Measurements from ENCODE around the gene ZBTB42.

Gene ZBTB42

DNA sequence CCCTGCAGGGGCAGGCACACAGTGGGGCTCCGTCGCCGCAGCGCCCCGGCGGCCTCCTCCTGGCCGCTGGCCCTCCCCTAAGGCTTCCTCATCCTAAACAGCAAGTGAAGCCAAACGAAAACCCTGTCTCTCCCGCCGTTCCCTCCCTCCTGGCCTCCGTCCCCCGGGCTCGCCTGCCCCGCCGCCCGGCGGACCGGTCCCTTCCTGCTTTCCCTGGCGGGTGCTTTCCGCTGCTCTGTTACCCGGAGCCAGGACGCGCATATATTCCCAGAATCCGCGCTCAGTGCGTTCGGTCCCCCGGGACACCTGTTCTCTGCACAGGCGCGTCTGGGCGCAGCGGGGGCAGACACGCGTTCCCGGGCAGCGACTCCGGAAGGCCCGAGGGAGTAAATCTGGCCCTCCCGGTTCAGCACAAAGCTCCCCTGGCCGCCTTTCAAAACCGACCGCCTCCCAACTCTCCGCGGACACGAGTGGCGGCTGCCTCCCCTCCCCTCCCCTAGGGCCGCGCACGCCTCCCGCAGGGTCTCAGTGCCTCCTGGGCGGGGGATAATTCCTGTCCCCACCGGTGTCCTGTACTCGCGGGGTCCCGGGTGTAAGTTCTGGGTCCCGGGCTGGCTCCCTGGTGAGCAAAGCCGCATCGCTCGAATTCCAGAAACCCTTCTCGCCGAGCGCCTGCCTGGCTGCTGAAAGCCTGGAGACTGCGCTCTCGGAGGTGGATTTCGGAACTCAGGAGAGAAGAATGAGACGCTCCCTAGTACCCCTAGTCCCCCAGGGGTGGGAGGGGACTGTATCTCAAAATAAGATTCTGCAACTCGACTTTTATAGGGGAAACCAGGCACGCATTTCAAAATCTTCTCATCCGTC lies 42.8 kb downstream of the ZBTB42 start:
- Histone ChIP-seq H3K4me1 (ENCODE audit: control insufficient read depth, insufficient read depth, low read length) (no peaks in the 10 kb centered on the region), H3K4me3 (ENCODE audit: low read depth, low read length) (no peak overlapping the region), H3K9me3 (ENCODE audit: control insufficient read depth, insufficient read depth, low read depth, low read length) (no peaks in the 10 kb centered on the region), H3K36me3 (ENCODE audit: control insufficient read depth in 2 of 2, insufficient read depth in 1 of 2, low read length in 2 of 2) (no peaks in the 10 kb centered on the region), H3K27ac (ENCODE audit: extremely low read depth, low read depth, low read length) (no peak overlapping the region)
- TF ChIP-seq ZNF335 (tag by site-specific recombination; conservative IDR thresholded peaks at IDR 0.05) (no peak), CTCF (tag by site-specific recombination; IDR thresholded peaks at IDR 0.05) (no peak), ZNF366 (tag by site-specific recombination; conservative IDR thresholded peaks at IDR 0.05) (no peak), ZNF560 (tag by site-specific recombination; IDR thresholded peaks at IDR 0.05; ENCODE audit: borderline replicate concordance) (no peak), ZNF785 (tag by site-specific recombination; IDR thresholded peaks at IDR 0.05) (no peak), ZBTB20 (tag by site-specific recombination; IDR thresholded peaks at IDR 0.05) (no peak), ZBTB21 (tag by site-specific recombination; IDR thresholded peaks at IDR 0.05) (no peak), ZNF146 (tag by site-specific recombination; IDR thresholded peaks at IDR 0.05) (no peak), ZSCAN16 (tag by site-specific recombination; IDR thresholded peaks at IDR 0.05) (no peak), ZFP41 (tag by site-specific recombination; IDR thresholded peaks at IDR 0.05; ENCODE audit: borderline replicate concordance) (no peak), ZNF426 (tag by site-specific recombination; IDR thresholded peaks at IDR 0.05) (no peak)
- TF ChIP-seq, protein P1, sequence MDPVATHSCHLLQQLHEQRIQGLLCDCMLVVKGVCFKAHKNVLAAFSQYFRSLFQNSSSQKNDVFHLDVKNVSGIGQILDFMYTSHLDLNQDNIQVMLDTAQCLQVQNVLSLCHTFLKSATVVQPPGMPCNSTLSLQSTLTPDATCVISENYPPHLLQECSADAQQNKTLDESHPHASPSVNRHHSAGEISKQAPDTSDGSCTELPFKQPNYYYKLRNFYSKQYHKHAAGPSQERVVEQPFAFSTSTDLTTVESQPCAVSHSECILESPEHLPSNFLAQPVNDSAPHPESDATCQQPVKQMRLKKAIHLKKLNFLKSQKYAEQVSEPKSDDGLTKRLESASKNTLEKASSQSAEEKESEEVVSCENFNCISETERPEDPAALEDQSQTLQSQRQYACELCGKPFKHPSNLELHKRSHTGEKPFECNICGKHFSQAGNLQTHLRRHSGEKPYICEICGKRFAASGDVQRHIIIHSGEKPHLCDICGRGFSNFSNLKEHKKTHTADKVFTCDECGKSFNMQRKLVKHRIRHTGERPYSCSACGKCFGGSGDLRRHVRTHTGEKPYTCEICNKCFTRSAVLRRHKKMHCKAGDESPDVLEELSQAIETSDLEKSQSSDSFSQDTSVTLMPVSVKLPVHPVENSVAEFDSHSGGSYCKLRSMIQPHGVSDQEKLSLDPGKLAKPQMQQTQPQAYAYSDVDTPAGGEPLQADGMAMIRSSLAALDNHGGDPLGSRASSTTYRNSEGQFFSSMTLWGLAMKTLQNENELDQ (tag by site-specific recombination; IDR thresholded peaks at IDR 0.05; ENCODE audit: low read depth) = no peak
- CTCF ChIA-PET = interaction anchor here (1.6 kb wide), 1 partner anchor 17 kb away, joined by 4 read pairs; no protein-coding TSS in a partner anchor
- POLR2A ChIA-PET = no interaction called here

GRCh38 chr14:104844306-104845032 lies 43.6 kb downstream of the ZBTB42 start:
- CTCF ChIA-PET = interaction anchor here (1.6 kb wide), 1 partner anchor 18 kb away, joined by 4 read pairs; no protein-coding TSS in a partner anchor
- H3K9me3 ChIP-seq (ENCODE audit: control insufficient read depth, insufficient read depth, low read depth, low read length) = no peaks in the 10 kb centered on the region
- H3K4me1 ChIP-seq (ENCODE audit: control insufficient read depth, insufficient read depth, low read length) = no peaks in the 10 kb centered on the region
- POLR2A ChIA-PET = no interaction called here
- H3K4me3 ChIP-seq (ENCODE audit: low read depth, low read length) = no peak overlapping the region
- no peak overlapping the region for H3K27ac ChIP-seq (ENCODE audit: extremely low read depth, low read depth, low read length)
- TF ChIP-seq PBX3 (CRISPR knock-in tag; IDR thresholded peaks at IDR 0.05) = no peak
- TF ChIP-seq, protein P2, sequence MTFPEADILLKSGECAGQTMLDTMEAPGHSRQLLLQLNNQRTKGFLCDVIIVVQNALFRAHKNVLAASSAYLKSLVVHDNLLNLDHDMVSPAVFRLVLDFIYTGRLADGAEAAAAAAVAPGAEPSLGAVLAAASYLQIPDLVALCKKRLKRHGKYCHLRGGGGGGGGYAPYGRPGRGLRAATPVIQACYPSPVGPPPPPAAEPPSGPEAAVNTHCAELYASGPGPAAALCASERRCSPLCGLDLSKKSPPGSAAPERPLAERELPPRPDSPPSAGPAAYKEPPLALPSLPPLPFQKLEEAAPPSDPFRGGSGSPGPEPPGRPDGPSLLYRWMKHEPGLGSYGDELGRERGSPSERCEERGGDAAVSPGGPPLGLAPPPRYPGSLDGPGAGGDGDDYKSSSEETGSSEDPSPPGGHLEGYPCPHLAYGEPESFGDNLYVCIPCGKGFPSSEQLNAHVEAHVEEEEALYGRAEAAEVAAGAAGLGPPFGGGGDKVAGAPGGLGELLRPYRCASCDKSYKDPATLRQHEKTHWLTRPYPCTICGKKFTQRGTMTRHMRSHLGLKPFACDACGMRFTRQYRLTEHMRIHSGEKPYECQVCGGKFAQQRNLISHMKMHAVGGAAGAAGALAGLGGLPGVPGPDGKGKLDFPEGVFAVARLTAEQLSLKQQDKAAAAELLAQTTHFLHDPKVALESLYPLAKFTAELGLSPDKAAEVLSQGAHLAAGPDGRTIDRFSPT (tag by site-specific recombination; IDR thresholded peaks at IDR 0.05) = no peak
- TF ChIP-seq ZBTB21 (tag by site-specific recombination; IDR thresholded peaks at IDR 0.05) = no peak
- no peak for TF ChIP-seq SCRT2 (tag by site-specific recombination; IDR thresholded peaks at IDR 0.05)
- H3K36me3 ChIP-seq (ENCODE audit: control insufficient read depth in 2 of 2, insufficient read depth in 1 of 2, low read length in 2 of 2) = no peaks in the 10 kb centered on the region

Data from HEK293 (cell line).